GM12892 (cell line): ENCODE results near the gene KCNA4.

Experiments
- POLR2A ChIP-seq: IDR thresholded peaks from 2 replicates; pipeline ENCODE4 v1.6.1; 2011; ENCODE audit warnings: low read depth, low read length, control low read depth
- POLR2AphosphoS5 ChIP-seq: IDR thresholded peaks from 2 replicates; pipeline ENCODE4 v1.6.1; 2011; ENCODE audit warnings: low read depth, low read length, control low read depth
- TAF1 ChIP-seq: IDR thresholded peaks from 2 replicates; pipeline ENCODE4 v1.6.1; 2011; ENCODE audit warnings: low read depth, mild to moderate bottlenecking, control low read depth, low read length, borderline replicate concordance

DNA sequence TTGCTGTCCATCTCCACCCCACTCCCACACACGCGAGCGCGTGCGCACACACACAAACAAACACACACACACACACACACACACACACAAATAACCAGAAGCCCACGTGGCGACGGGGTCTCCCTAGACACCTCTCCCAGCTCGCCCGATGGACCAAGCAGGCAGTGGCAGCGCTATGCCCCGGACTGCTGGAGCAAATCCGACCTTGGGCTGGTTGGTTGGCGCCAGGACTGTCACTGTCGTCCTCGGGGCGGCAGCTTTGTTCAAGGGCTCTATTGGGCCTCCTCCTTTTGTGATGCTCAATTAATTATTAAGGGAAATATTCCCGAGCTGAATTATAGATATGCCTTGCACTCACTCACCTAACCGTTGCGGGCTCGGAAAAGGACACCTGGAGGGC, 1.7 kb upstream of the KCNA4 start:
- no peak for TF ChIP-seq POLR2AphosphoS5
- TF ChIP-seq TAF1: no peak
- no peak for TF ChIP-seq POLR2A
